ENCODE data around the gene SLIT3. TPM values are rescaled to one million over a fixed set of nuclear protein-coding genes. Genes with fewer than 3 reads are reported as not detected.

SLIT3 gene
- total RNA-seq, 1 experiment from 2014 or later = 0.10 TPM

- BruUV-seq (replicated peaks) = no TSS peak
- no peaks in the 10 kb centered on the region for H4K20me1 ChIP-seq (ENCODE audit: insufficient read depth)
- H3K4me2 ChIP-seq (ENCODE audit: low read length) = no peak overlapping the region
- peaks cover 21% of the 10 kb centered on the region for H3K27me3 ChIP-seq (ENCODE audit: insufficient read depth, low read length)
- H3K9me2 ChIP-seq (ENCODE audit: insufficient read depth) = no peaks in the 10 kb centered on the region
- H3K27ac ChIP-seq (ENCODE audit: low read depth, low read length) = no peak overlapping the region
- CTCF ChIA-PET = no interaction called here
- no peak overlapping the region for H2AFZ ChIP-seq (ENCODE audit: low read depth, low read length, poor library complexity, severe bottlenecking)
- TF ChIP-seq ZNF274 (IDR thresholded peaks at IDR 0.05; ENCODE audit: low read depth, low read length) = no peak
- TF ChIP-seq, protein P1, sequence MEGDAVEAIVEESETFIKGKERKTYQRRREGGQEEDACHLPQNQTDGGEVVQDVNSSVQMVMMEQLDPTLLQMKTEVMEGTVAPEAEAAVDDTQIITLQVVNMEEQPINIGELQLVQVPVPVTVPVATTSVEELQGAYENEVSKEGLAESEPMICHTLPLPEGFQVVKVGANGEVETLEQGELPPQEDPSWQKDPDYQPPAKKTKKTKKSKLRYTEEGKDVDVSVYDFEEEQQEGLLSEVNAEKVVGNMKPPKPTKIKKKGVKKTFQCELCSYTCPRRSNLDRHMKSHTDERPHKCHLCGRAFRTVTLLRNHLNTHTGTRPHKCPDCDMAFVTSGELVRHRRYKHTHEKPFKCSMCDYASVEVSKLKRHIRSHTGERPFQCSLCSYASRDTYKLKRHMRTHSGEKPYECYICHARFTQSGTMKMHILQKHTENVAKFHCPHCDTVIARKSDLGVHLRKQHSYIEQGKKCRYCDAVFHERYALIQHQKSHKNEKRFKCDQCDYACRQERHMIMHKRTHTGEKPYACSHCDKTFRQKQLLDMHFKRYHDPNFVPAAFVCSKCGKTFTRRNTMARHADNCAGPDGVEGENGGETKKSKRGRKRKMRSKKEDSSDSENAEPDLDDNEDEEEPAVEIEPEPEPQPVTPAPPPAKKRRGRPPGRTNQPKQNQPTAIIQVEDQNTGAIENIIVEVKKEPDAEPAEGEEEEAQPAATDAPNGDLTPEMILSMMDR (IDR thresholded peaks at IDR 0.05 in 2 of 3, conservative IDR thresholded peaks at IDR 0.05 in 1 of 3; ENCODE audit: borderline replicate concordance in 1 of 3, insufficient read depth in 1 of 3, low read depth in 2 of 3, low read length in 2 of 3) = no peak
- no peak for TF ChIP-seq CBX3 (IDR thresholded peaks at IDR 0.05; ENCODE audit: low read depth)
- TF ChIP-seq ZFX (IDR thresholded peaks at IDR 0.05) = no peak
- TF ChIP-seq SRF (IDR thresholded peaks at IDR 0.05; ENCODE audit: low read depth) = no peak
- no peak for TF ChIP-seq SP1 (IDR thresholded peaks at IDR 0.05; ENCODE audit: low read depth)
- no peak for TF ChIP-seq ELF1 (IDR thresholded peaks at IDR 0.05; ENCODE audit: borderline replicate concordance, low read depth)
- TF ChIP-seq SIN3A (IDR thresholded peaks at IDR 0.05; ENCODE audit: low read depth) = no peak
- no peak for TF ChIP-seq MAX (IDR thresholded peaks at IDR 0.05)
- TF ChIP-seq, protein P2, sequence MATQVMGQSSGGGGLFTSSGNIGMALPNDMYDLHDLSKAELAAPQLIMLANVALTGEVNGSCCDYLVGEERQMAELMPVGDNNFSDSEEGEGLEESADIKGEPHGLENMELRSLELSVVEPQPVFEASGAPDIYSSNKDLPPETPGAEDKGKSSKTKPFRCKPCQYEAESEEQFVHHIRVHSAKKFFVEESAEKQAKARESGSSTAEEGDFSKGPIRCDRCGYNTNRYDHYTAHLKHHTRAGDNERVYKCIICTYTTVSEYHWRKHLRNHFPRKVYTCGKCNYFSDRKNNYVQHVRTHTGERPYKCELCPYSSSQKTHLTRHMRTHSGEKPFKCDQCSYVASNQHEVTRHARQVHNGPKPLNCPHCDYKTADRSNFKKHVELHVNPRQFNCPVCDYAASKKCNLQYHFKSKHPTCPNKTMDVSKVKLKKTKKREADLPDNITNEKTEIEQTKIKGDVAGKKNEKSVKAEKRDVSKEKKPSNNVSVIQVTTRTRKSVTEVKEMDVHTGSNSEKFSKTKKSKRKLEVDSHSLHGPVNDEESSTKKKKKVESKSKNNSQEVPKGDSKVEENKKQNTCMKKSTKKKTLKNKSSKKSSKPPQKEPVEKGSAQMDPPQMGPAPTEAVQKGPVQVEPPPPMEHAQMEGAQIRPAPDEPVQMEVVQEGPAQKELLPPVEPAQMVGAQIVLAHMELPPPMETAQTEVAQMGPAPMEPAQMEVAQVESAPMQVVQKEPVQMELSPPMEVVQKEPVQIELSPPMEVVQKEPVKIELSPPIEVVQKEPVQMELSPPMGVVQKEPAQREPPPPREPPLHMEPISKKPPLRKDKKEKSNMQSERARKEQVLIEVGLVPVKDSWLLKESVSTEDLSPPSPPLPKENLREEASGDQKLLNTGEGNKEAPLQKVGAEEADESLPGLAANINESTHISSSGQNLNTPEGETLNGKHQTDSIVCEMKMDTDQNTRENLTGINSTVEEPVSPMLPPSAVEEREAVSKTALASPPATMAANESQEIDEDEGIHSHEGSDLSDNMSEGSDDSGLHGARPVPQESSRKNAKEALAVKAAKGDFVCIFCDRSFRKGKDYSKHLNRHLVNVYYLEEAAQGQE (IDR thresholded peaks at IDR 0.05; ENCODE audit: low read depth) = no peak
- TF ChIP-seq EZH2 (IDR thresholded peaks at IDR 0.05) = no peak
- ATAC-seq (no peak), DNase-seq (ENCODE audit: low read depth, low spot score) (no peak)
- no peak overlapping the region for H3K9ac ChIP-seq (ENCODE audit: low read length)
- H3K79me2 ChIP-seq (ENCODE audit: insufficient read depth, low read length) = no peaks in the 10 kb centered on the region
- intact Hi-C loops (cut with micrococcal nuclease) = no loop called here
- H3K4me1 ChIP-seq (ENCODE audit: control insufficient read depth in 1 of 2, insufficient read depth in 2 of 2, low read length in 2 of 2) = no peaks in the 10 kb centered on the region
- POLR2A ChIA-PET = no interaction called here
- H3K36me3 ChIP-seq (ENCODE audit: control insufficient read depth in 1 of 2, insufficient read depth in 2 of 2, low read length in 2 of 2) = no peaks in the 10 kb centered on the region
- no peak overlapping the region for H3K4me3 ChIP-seq (replicated peaks in 1 of 2; ENCODE audit: low read depth in 1 of 2, low read length in 2 of 2)
- RAD21 ChIA-PET (ENCODE audit: low non-redundant PET in 1 of 2, low total read pairs in 2 of 2, uncharacterized antibody in 2 of 2, unreplicated experiment in 2 of 2) = no interaction called here
- H3K9me3 ChIP-seq (ENCODE audit: control insufficient read depth in 1 of 2, insufficient read depth in 1 of 2, low read depth in 1 of 2, low read length in 2 of 2) = no peaks in the 10 kb centered on the region
Measured at GRCh38 chr5:169263591-169263990, 37.3 kb downstream of the SLIT3 start.

Measured in HCT116 (cell line).